Stimulated activated CD8-positive, alpha-beta memory T cell treated with anti-CD3 and anti-CD28 coated beads, Interleukin-12 subunit alpha, Interleukin-12 subunit beta, amount 100 ng/mL, for 24 hours (primary cell): ENCODE data around the gene TP63.

ENCODE experiments used
- DNase-seq: peaks from one replicate; pipeline ENCODE4 v3.0.0-alpha.2; 2020; ENCODE audit errors: extremely low read depth

TP63 gene

GRCh38 chr3:189776149-189776824, 145.1 kb downstream of the TP63 start:
- no peak for DNase-seq

GRCh38 chr3:189778340-189778950, 147.3 kb downstream of the TP63 start:
- no peak for DNase-seq

GRCh38 chr3:189779166-189779565, 148.0 kb downstream of the TP63 start:
- DNase-seq = no peak

GRCh38 chr3:189780546-189781270, 149.5 kb downstream of the TP63 start:
- DNase-seq = no peak

- no peak for DNase-seq
Observed at GRCh38 chr3:189781415-189781814, 150.2 kb downstream of the TP63 start.

- no peak for DNase-seq
Observed at GRCh38 chr3:189786479-189787064, 155.4 kb downstream of the TP63 start.

GRCh38 chr3:189787191-189787590, 156.0 kb downstream of the TP63 start:
- DNase-seq = no peak

- no peak for DNase-seq
Observed at GRCh38 chr3:189787632-189788031, 156.4 kb downstream of the TP63 start.

- DNase-seq = no peak
Observed at GRCh38 chr3:189789432-189789831, 158.2 kb downstream of the TP63 start.

- DNase-seq = no peak
Observed at GRCh38 chr3:189790658-189791057, 159.5 kb downstream of the TP63 start.

- DNase-seq = no peak
Observed at GRCh38 chr3:189792046-189792929, 161.1 kb downstream of the TP63 start.

- no peak for DNase-seq
Observed at GRCh38 chr3:189794518-189794917, 163.3 kb downstream of the TP63 start.

GRCh38 chr3:189797103-189797750, 166.0 kb downstream of the TP63 start:
- no peak for DNase-seq

- no peak for DNase-seq
Observed at GRCh38 chr3:189799366-189799765, 168.2 kb downstream of the TP63 start.

- DNase-seq = no peak
Observed at GRCh38 chr3:189800436-189800835, 169.2 kb downstream of the TP63 start.

- no peak for DNase-seq
Observed at GRCh38 chr3:189803254-189803653, 172.1 kb downstream of the TP63 start.

GRCh38 chr3:189805375-189806067, 174.3 kb downstream of the TP63 start:
- DNase-seq = no peak

- DNase-seq = no peak
Observed at GRCh38 chr3:189806171-189806951, 175.2 kb downstream of the TP63 start.

- no peak for DNase-seq
Observed at GRCh38 chr3:189808246-189809007, 177.2 kb downstream of the TP63 start.
